HEK293 (cell line): Measurements from ENCODE around the gene MCEMP1.

Experiments used
- CTCF ChIA-PET: fragments of 350-600 bp; formaldehyde crosslinking; extraction: SDS; loops from one replicate; lab custom pipeline; 2021; ENCODE audit warnings: antibody characterized with exemption; lab: Yijun Ruan, JAX
- POLR2A ChIA-PET: fragments of 300-600 bp; formaldehyde crosslinking; extraction: SDS; loops from one replicate; lab custom pipeline; 2020; ENCODE audit warnings: antibody characterized with exemption, inconsistent platforms; lab: Yijun Ruan, JAX
- H3K27ac ChIP-seq: fragments of 200-500 bp; sonication (Bioruptor generic); 2 replicates; pipeline ENCODE4 v1.5.1; 2014; ENCODE audit warnings: low read depth, low read length, control low read depth, inconsistent platforms; ENCODE audit errors: extremely low read depth
- H3K36me3 ChIP-seq, 2 experiments: fragments of 200-500 bp in 1 of 2; sonication (Bioruptor generic) in 1 of 2; 1 replicate in 1 of 2; 2 replicates in 1 of 2; pipeline ENCODE4 v1.5.1; 2014 to 2017; ENCODE audit warnings: inconsistent platforms in 2 of 2, low read length in 2 of 2; ENCODE audit not compliant: control insufficient read depth in 2 of 2, insufficient read depth in 1 of 2
- H3K4me1 ChIP-seq: fragments of 200-500 bp; sonication (Bioruptor generic); 2 replicates; pipeline ENCODE4 v1.5.1; 2014; ENCODE audit warnings: mild to moderate bottlenecking, low read length, inconsistent platforms; ENCODE audit not compliant: control insufficient read depth, insufficient read depth
- H3K4me3 ChIP-seq: 2 replicates; pipeline ENCODE4 v1.5.1; 2011; ENCODE audit warnings: low read depth, mild to moderate bottlenecking, control low read depth, low read length, moderate library complexity
- H3K9me3 ChIP-seq: fragments of 200-500 bp; sonication (Bioruptor generic); 2 replicates; pipeline ENCODE4 v1.5.1; 2014; ENCODE audit warnings: low read depth, low read length, inconsistent platforms; ENCODE audit not compliant: control insufficient read depth, insufficient read depth
- EGR2 ChIP-seq: fragments of 450-650 bp; formaldehyde crosslinking; IDR thresholded peaks from 2 replicates; pipeline ENCODE4 v1.5.1; 2016; ENCODE audit warnings: low read depth, missing biosample characterization, missing genetic modification characterization
- GLIS1 ChIP-seq: fragments of 450-650 bp; formaldehyde crosslinking; IDR thresholded peaks from 2 replicates; pipeline ENCODE4 v1.5.1; 2016; ENCODE audit warnings: missing biosample characterization, missing genetic modification characterization
- KLF1 ChIP-seq: fragments of 450-650 bp; formaldehyde crosslinking; IDR thresholded peaks from 2 replicates; pipeline ENCODE4 v1.5.1; 2016; ENCODE audit warnings: missing biosample characterization, missing genetic modification characterization
- PATZ1 ChIP-seq: fragments of 450-650 bp; formaldehyde crosslinking; IDR thresholded peaks from 2 replicates; pipeline ENCODE4 v1.5.1; 2016; ENCODE audit warnings: missing biosample characterization, missing genetic modification characterization
- ZFHX2 ChIP-seq: fragments of 450-650 bp; formaldehyde crosslinking; conservative IDR thresholded peaks from 2 replicates; pipeline ENCODE4 v1.5.1; 2016; ENCODE audit warnings: missing biosample characterization, missing genetic modification characterization
- ZNF10 ChIP-seq: fragments of 450-650 bp; formaldehyde crosslinking; IDR thresholded peaks from 2 replicates; pipeline ENCODE4 v1.5.1; 2017; ENCODE audit warnings: missing biosample characterization, missing genetic modification characterization
- ZNF26 ChIP-seq: fragments of 450-650 bp; formaldehyde crosslinking; IDR thresholded peaks from 2 replicates; pipeline ENCODE4 v1.5.1; 2016; ENCODE audit warnings: missing biosample characterization, missing genetic modification characterization
- ZNF266 ChIP-seq: fragments of 450-650 bp; formaldehyde crosslinking; IDR thresholded peaks from 2 replicates; pipeline ENCODE4 v1.5.1; 2016; ENCODE audit warnings: missing biosample characterization, missing genetic modification characterization, low read depth
- ZNF335 ChIP-seq: fragments of 450-650 bp; formaldehyde crosslinking; conservative IDR thresholded peaks from 2 replicates; pipeline ENCODE4 v1.5.1; 2016; ENCODE audit warnings: missing biosample characterization, missing genetic modification characterization
- ZNF473 ChIP-seq: fragments of 450-650 bp; formaldehyde crosslinking; IDR thresholded peaks from 2 replicates; pipeline ENCODE4 v1.5.1; 2017; ENCODE audit warnings: missing biosample characterization, missing genetic modification characterization
- ZNF561 ChIP-seq: fragments of 450-650 bp; IDR thresholded peaks from 2 replicates; pipeline ENCODE4 v1.5.1; 2018; ENCODE audit warnings: missing biosample characterization, missing genetic modification characterization, borderline replicate concordance
- ZNF701 ChIP-seq: fragments of 450-650 bp; formaldehyde crosslinking; IDR thresholded peaks from 2 replicates; pipeline ENCODE4 v1.5.1; 2016; ENCODE audit warnings: missing biosample characterization, missing genetic modification characterization
- ZNF747 ChIP-seq: fragments of 450-650 bp; formaldehyde crosslinking; IDR thresholded peaks from 2 replicates; pipeline ENCODE4 v1.5.1; 2016; ENCODE audit warnings: missing biosample characterization, missing genetic modification characterization
- ZNF785 ChIP-seq: fragments of 450-650 bp; formaldehyde crosslinking; IDR thresholded peaks from 2 replicates; pipeline ENCODE4 v1.5.1; 2016; ENCODE audit warnings: missing biosample characterization, missing genetic modification characterization
- ZSCAN16 ChIP-seq: fragments of 450-650 bp; formaldehyde crosslinking; IDR thresholded peaks from 2 replicates; pipeline ENCODE4 v1.5.1; 2016; ENCODE audit warnings: missing biosample characterization, missing genetic modification characterization

Gene MCEMP1

GRCh38 chr19:7692417-7693088, 15.7 kb downstream of the MCEMP1 start:
- Histone ChIP-seq H3K4me3 (no peak overlapping the region), H3K4me1 (no peaks in the 10 kb centered on the region), H3K27ac (no peak overlapping the region), H3K9me3 (no peaks in the 10 kb centered on the region), H3K36me3 (no peaks in the 10 kb centered on the region)
- ChIA-PET CTCF (no interaction called here), POLR2A (no interaction called here)
- 0 out of 2 replicates have a peak, but pooled peaks have one; percentile 27 for TF ChIP-seq ZNF473 (tag by site-specific recombination)
- no peak for TF ChIP-seq ZNF10 (tag by site-specific recombination)

- no peaks in the 10 kb centered on the region for H3K4me1 ChIP-seq
- H3K27ac ChIP-seq: no peak overlapping the region
- H3K9me3 ChIP-seq: no peaks in the 10 kb centered on the region
- ChIA-PET POLR2A (no interaction called here), CTCF (no interaction called here)
- H3K36me3 ChIP-seq: no peaks in the 10 kb centered on the region
- H3K4me3 ChIP-seq: no peak overlapping the region
- TF ChIP-seq ZNF701 (tag by site-specific recombination) (no peak), PATZ1 (tag by site-specific recombination) (no peak), ZNF26 (tag by site-specific recombination) (no peak), ZNF561 (tag by site-specific recombination) (no peak), ZNF266 (tag by site-specific recombination) (no peak)
- TF ChIP-seq, all 188 proteins: peak for 0
Measured at GRCh38 chr19:7694499-7694898, 17.6 kb downstream of the MCEMP1 start.

- no peaks in the 10 kb centered on the region for H3K36me3 ChIP-seq
- TF ChIP-seq ZNF335 (tag by site-specific recombination) (0 out of 2 replicates have a peak, but pooled peaks have one; percentile 22), ZNF747 (tag by site-specific recombination) (no peak)
- ChIA-PET POLR2A (interaction anchor here (1.8 kb wide), 1 partner anchor 12 kb away, joined by 6 read pairs; no protein-coding TSS in a partner anchor), CTCF (interaction anchor here (0.7 to 2.2 kb wide), 4 partner anchors 17 to 151 kb away, joined by 3 to 8 read pairs (median 5); partner anchors contain the start of gene TRAPPC5)
- H3K27ac ChIP-seq: no peak overlapping the region
- no peaks in the 10 kb centered on the region for H3K9me3 ChIP-seq
- H3K4me1 ChIP-seq: no peaks in the 10 kb centered on the region
- H3K4me3 ChIP-seq: no peak overlapping the region
Measured at GRCh38 chr19:7697721-7698287, 20.9 kb downstream of the MCEMP1 start.

- Histone ChIP-seq H3K4me3 (no peak overlapping the region), H3K27ac (no peak overlapping the region), H3K9me3 (no peaks in the 10 kb centered on the region), H3K4me1 (no peaks in the 10 kb centered on the region), H3K36me3 (no peaks in the 10 kb centered on the region)
- TF ChIP-seq KLF1 (tag by site-specific recombination): no peak
- peak; percentile 62 for TF ChIP-seq ZFHX2 (tag by site-specific recombination)
- no peak for TF ChIP-seq ZSCAN16
- no peak for TF ChIP-seq ZNF785
- TF ChIP-seq EGR2 (tag by site-specific recombination): peak; percentile 63
- peak; percentile 39 for TF ChIP-seq GLIS1 (tag by site-specific recombination)
- ChIA-PET POLR2A (interaction anchor here (0.6 to 1.8 kb wide), 2 partner anchors 13 to 244 kb away, joined by 3 to 6 read pairs; no protein-coding TSS in a partner anchor), CTCF (interaction anchor here (0.5 to 2.2 kb wide), 3 partner anchors 18 to 245 kb away, joined by 4 to 8 read pairs (median 5); partner anchors contain the start of gene TRAPPC5)
Measured at GRCh38 chr19:7698583-7698982, 21.7 kb downstream of the MCEMP1 start.
